Activated CD8-positive, alpha-beta memory T cell treated with anti-CD3 and anti-CD28 coated beads, Interleukin-2, amount 50 U/mL, for 4 hours (primary cell): Measurements from ENCODE around the gene KRTAP5-9.
"Not testable (repeated sequence)": the region's sequence is repeated elsewhere in the genome, so short reads cannot be mapped to it uniquely, and the experiment has no call there.

ENCODE experiments used
- DNase-seq: peaks from one replicate; pipeline ENCODE4 v3.0.0-alpha.2; 2020

KRTAP5-9 gene

DNA sequence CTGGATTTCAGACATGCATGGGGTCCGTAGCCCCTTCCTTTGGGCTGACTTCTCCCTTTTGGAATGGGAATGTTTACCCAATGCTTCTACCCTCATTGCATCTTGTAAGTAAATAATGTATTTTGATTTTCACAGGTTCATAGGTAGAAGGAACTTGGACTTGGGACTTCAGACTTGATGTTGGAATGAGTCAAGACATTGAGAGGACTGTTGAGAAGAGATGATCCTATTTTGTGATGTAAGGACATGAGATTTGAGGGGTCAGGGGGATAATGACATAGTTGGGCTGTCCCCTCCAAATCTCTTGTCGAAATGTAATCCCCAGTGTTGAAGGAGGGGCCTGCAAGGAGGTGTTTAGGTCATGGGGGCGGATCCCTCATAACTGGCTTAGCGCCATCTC lies 16.2 kb downstream of the KRTAP5-9 start:
- DNase-seq: no peak

GRCh38 chr11:71565263-71565662 lies 17.0 kb downstream of the KRTAP5-9 start, which contains the start of gene KRTAP5-10:
Gene KRTAP5-10 (plus strand): TSS chr11:71565563. CDS start chr11:71565588, 25 bp downstream.
- no peak for DNase-seq

DNA sequence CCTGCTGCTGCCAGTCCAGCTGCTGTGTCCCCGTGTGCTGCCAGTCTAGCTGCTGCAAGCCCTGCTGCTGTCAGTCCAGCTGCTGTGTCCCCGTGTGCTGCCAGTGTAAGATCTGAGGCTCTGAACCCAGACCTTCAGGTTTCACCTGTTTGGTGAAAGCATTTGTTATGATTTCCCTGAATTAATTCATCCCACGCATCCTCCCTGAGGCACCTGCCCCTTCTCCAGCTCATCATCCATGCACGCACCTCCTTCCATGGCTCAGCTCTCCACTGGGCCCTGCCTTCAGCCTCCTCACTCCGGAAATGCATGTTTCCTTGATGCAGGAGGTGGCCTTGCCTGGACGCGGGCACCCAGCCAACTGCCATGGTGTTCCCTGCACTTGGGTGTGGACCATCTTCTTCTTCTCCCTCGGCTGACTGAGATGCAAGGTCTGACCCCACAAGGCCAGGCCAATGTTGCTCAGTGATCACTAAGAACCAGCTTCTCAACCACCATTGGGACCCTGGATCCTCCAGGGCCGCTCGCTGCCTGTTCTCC lies 17.9 kb downstream of the KRTAP5-9 start:
- DNase-seq: no peak

DNA sequence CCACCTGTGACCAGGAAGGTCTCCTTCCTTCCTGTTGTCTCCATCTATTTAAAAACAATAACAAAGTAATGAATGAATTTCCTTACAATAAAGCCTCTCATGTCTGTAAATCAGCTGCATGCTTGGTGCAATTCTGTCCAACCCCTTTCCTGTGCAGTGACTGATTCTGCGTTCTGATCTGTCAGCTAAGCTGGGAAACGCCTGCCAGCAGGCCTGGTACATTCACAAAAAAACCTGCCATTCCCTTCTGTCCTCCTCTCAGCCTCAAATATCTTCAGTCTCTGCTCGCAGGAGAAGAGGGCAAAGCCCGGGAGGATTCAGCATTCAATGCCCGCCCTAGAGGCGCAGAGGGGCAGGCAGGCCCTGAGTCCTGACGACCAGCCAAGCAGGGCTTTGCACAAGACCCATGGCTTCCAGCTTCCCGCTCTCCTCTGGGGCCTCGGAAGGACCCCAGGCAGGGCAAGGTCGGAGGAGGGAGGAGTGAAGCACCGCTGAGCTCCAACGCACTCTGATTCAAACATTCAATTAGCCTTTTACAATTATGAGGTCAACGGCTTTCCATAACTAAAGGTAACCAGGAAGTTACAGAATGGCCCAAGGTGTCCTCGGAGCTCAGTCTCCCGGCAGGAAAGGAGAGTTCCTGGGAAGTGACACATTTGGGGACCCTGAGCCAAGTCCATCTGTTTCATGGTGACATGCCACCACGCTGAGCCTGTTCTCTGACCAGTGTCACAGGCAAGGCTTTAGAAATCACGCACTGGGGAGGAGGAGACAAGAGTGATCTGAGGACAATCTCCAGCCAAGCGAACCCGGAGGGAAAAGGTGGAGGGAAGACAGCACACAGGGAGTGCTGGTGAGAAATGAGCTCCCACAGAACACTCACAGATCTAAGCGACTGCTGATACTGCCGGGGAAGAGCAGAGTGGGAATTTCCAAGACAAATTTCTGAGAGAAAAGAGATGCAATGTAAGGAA lies 18.7 kb downstream of the KRTAP5-9 start:
- DNase-seq: not testable (repeated sequence)

- DNase-seq: not testable (repeated sequence)
Measured at GRCh38 chr11:71567633-71568032, 19.4 kb downstream of the KRTAP5-9 start.

DNA sequence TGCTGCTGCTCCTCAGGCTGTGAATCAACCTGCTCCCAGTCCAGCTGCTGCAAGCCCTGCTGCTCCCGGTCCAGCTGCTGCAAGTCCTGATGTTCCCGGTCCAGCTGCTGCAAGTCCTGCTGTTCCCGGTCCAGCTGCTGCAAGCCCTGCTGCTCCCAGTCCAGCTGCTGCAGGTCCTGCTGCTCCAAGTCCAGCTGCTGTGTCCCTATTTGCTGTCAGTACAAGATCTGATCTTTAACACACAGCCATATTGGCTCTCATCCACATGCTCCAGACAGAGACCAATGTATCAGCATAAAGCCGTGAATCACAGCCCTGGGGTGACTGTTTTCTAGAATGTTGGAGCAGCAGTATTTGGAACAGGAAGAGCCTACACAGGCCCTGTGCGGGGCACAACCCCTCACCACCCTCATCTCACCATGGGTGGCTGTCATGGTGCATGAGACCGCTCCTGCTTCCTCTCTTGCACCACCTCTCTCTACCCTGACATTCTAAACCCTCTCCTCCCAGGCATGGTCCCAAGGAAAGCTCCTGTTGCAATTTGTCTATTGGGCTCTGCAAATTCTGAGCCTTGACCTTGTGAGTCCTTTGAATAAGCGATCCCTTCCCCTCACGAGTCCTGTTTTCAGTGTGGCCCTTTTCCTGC lies 20.6 kb downstream of the KRTAP5-9 start:
- DNase-seq: no peak

DNA sequence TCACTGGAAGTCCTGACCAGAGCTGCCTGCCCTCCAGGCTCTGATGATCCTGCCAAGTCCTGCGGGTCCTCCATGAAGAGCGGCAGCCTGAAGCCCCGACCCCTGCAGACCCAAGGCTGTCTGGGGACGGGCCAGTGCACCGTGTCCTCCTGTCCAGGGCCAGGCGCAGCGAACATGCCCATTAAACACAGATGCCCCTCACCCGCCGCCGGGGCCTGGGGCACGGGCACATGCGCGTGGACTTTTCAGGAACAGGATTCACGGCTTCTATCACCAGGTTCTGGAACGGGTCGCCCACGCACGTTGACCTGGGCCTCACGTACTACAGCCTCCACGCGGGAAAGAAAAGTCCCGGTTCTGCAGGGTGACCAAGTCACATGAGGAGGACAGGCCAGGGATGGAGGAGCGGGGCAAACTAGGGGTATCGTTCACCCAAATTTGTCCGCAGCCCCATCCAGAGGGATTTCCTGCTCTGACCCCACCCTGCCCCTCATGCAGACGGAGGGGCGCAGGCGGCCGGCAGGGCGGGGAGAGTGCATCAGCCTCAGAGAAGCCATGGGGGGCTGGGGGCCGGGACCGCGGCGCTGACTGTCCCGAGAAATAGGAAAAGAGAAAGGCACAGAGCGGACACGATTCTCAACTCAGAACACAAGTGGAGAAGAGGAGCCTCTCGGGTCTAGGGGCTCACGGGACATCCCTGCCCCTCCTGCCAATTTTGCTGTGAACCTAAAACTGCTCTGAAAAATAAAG lies 23.1 kb downstream of the KRTAP5-9 start:
- not testable (repeated sequence) for DNase-seq

GRCh38 chr11:71572811-71573210 lies 24.6 kb downstream of the KRTAP5-9 start:
- no peak for DNase-seq

- no peak for DNase-seq
Measured at GRCh38 chr11:71574418-71574817, 26.2 kb downstream of the KRTAP5-9 start.

- DNase-seq: no peak
Measured at GRCh38 chr11:71575723-71576424, 27.7 kb downstream of the KRTAP5-9 start.

- DNase-seq: not testable (repeated sequence)
Measured at GRCh38 chr11:71576688-71577465, 28.7 kb downstream of the KRTAP5-9 start.

DNA sequence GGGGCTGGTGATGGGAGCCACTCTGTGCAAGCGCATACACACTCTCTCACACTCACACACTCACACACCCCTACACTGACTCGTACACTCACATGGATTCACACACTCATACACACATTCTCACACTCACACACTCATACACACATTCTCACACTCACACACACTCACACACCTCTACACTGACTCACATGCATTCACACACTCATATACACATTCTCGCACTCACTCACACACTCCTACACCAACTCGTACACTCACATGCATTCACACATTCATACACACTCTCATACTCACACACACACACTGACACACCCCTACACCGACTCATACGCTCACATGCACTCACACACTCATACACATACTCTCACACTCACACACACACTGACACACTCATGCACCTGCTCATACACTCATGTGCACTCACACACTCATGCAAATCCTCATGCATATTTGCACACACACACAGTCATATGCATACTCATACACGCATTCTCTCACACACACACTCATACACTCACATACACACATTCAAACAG lies 29.3 kb downstream of the KRTAP5-9 start:
- DNase-seq: no peak

GRCh38 chr11:71579513-71579912 lies 31.3 kb downstream of the KRTAP5-9 start:
- DNase-seq: not testable (repeated sequence)

DNA sequence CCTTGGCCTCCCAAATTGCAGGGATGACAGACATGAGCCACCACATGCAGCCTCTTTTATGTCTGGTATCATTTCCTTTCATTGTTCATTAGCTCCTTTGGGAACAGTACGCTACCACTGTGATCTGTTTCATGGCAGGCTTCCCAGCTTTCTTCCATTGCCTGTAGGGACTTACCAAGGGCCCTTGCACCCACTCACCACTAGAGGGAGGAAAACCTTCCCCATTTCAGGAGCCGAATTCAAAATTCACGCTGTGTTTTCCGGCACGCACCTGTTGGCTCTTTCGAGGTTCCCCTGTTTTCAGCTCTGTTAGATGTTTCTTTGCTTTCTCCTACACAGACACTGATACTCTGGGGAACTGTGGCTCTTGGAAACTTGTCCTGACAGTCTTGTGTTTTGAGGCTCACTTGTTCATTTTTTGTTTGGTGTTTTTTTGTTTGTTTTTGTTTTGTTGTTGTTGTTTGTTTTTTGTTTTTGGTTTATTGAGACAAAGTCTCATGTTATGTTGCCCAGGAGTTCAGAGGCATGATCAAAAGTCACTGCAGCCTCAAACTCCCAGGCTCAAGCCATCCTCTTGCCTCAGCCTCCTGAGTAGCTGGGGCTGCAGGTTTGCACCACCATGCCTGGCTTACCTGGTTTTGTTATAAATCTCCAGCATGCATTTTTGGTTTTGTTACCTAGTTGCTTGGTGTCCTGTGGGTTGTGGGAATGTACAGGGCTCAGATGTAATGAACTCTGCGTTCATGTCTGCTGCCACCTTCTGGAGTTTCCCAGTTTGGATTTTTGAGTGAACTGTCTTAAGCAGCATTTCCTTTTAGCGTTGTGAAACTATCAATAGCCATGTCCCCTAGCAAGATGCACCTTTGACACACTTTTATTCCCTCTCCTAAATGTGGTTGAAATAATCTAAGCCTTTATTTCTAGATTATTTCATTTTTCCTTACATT lies 32.1 kb downstream of the KRTAP5-9 start:
- no peak for DNase-seq

GRCh38 chr11:71581826-71582225 lies 33.6 kb downstream of the KRTAP5-9 start:
- DNase-seq: no peak

DNA sequence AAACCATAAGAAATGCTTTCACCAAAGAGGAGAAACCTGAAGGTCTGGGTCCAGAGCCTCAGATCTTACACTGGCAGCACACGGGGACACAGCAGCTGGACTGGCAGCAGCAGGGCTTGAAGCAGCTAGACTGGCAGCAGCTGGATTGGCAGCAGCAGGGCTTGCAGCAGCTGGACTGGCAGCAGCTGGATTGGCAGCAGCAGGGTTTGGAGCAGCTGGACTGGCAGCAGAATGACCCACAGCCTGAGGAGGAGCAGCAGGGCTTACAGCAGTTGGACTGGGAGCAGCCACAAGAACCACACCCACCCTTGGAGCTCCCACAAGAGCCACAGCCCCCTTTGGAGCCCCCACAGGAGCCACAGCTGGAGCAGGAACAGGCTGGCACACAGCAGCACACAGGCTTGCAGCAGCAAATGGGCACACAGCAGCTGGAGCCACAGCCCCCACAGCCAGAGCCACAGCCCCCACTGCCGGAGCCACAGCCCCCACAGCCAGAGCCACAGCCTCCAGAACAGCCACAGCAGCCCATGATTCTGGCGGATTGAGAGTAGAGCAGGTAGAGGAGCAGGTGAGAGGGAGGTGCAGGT lies 34.2 kb downstream of the KRTAP5-9 start, which contains the start of gene KRTAP5-11:
Gene KRTAP5-11, minus strand, starts transcription at position 567 of the 587 bp plus-strand sequence. Its CDS starts 38 bp downstream, at position 529.
- DNase-seq: no peak

DNA sequence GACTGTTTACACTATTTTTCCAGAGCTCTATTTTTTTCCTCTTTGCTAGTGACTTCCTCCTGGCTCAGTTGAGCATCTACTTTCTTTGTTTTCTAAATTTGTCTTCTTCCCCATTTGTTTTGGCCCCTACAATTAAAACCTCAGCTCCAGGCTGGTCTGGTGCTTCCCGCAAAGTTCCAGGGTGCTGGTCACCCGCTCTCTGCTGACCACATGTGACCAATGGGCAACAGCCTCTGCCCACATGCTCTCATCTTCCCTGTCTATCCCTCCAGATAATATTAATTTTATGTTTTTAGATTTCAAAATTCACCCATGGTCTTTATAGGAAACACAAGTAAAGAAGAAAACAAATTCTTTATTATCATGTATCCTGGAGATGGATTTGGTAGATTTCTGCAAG lies 34.7 kb downstream of the KRTAP5-9 start:
- not testable (repeated sequence) for DNase-seq

- DNase-seq: not testable (repeated sequence)
Measured at GRCh38 chr11:71585673-71586072, 37.5 kb downstream of the KRTAP5-9 start.

DNA sequence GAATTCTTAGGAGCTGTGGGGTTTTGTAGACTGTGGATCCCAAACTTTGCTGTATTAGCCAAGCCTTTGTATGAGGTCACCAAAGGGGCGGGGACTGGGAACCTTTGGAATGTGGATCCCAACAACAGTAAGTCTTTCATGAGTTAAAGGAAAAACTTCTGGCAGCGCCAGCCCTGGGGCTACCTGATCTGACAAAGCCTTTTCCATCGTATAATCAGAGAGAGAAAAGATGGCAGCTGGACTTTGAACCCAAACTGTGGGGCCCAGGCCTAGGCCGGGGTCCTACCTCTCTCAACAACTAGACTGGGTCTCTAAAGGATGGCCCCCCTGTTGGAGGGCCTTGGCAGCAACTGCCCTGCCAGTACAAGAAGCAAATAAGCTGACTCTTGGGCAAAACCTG lies 40.1 kb downstream of the KRTAP5-9 start:
- DNase-seq: not testable (repeated sequence)
